ENCODE measurements around the gene RIMBP2.

The RIMBP2 gene

DNA sequence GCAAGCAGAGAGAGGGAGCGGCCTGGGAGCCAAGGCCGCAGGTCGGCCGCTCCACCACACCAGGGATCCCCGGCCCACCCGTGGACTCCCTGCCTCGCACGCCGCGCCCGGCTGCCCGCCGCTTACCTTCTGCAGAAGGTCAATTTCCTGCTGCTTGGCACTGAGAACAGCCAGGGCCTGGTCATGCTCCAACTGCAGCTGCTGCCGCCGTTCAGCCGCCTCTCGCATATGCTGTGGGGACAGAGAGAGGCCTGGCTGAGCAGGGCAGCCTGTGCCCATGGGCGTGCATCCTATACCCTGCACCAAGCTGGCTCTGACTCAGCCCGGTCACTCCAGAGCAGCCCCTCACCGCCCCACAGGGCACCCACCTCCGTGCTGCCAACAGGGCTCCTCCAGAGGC lies 237.3 kb downstream of the RIMBP2 start:
- no peak for DNase-seq

- no peak for DNase-seq
Observed at GRCh38 chr12:130477701-130478100, 238.4 kb downstream of the RIMBP2 start.

DNA sequence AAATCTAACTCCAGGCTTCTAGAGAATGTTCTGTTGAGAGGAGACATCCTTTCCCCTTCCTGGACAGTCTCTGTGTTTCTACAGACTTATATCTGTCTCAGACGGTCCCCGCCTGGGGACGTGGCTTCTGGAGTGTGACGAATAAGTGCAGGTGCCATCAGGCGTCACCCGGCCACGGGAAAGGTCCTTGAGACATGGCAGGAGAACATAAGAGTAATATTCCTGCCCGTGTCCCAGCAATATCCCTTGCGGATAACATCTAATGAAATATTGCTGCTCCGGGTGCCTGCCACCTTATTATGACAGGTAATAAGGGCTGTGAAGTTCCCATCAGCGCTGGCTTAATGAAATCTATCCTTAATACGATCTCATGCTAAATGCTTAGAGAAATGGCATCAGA lies 238.8 kb downstream of the RIMBP2 start:
- DNase-seq: no peak

DNA sequence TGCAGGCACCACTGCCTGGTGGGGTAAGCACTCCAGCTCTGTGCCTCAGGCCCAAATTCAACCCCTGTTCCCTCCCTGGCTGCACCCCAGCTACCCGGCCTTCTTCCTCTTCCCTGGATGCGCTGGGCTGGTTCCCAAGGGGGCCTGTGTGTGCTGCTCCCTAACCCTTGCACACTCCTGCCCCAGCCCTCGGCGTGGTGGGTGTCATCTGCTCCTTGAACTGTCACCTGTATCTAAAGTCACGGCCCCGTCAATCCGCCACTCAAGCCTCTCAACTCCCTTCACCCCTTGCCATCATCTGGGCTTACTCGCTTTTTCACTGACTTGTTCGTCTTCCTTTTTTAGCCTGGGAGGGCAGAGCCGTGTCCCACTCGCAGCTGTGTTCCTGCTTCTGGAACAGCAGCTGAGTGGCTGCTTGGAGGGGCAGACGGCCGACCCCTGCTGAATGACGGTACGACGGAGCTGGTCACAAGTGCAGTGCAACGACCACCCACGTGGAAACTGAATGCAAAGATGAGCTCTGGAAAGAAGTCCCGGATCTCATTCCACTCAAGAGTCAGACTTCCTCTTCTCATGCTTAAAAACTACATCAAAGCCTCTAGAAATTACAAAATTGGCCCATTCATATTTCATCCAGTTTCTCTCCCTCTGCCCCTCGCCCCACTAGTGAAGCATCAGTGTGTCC lies 239.5 kb downstream of the RIMBP2 start:
- no peak for DNase-seq

GRCh38 chr12:130474599-130475269 lies 241.4 kb downstream of the RIMBP2 start:
- no peak for DNase-seq

DNA sequence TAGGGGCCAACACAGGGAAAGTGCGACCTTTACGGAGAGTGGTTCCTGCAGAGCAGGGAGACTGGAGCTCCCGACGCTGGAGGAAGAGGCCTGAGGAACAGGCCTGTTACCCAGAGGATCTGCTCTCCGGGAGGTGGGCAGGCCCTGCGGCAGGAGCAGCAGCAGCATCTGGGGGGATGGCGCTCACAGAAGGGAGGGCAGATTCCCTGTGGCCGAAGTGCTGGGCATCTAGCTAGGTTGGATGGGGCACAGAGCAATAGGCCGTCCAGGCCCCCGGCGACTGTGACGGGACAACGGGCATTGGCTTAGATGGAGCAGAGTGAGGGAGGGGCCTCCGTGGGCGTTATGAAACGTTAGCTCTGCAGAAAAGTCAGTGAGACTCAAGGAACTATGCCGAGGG lies 242.8 kb downstream of the RIMBP2 start:
- DNase-seq: no peak

DNA sequence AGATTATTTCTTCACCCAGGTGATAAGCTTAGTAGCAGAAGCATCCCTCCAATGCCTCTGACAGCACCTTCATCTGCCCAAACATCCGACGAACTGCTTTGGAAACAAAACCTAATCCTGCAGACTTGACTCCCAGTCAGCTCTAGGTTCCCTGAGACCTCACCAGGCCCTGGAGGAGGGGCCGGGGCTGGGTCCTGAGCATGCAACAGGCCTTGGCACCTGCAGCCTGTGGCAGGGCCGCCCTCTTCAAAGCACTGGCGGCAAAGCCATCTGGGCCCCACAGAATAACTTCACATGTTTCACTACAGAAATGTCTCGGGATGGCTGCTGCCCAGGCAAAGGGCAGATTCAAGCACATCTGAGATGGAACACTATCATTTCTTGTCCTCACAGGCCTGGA lies 245.1 kb downstream of the RIMBP2 start:
- no peak for DNase-seq

DNA sequence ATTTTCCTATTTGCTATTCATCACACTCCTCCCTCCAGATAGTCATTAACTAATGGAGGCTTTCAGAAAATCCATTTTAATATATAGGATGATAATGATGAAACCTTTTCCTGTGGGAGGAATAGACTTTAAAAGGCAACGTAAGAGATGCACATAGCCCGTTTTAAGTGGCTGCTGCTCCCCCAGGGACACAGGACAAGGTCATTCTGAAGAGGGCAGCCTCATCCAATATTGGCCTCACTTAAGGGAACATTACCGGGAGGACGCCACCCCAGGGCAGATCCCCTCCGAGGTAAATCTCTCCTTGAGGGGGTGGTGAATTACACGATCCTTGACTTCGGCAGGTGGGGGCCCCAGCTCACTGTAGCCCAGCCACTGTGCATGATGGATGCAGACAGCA lies 246.5 kb downstream of the RIMBP2 start:
- no peak for DNase-seq

- DNase-seq: no peak
Observed at GRCh38 chr12:130468700-130469245, 247.3 kb downstream of the RIMBP2 start.

GRCh38 chr12:130468186-130468585 lies 247.9 kb downstream of the RIMBP2 start:
- no peak for DNase-seq

GRCh38 chr12:130465626-130466025 lies 250.5 kb downstream of the RIMBP2 start:
- DNase-seq: no peak

DNA sequence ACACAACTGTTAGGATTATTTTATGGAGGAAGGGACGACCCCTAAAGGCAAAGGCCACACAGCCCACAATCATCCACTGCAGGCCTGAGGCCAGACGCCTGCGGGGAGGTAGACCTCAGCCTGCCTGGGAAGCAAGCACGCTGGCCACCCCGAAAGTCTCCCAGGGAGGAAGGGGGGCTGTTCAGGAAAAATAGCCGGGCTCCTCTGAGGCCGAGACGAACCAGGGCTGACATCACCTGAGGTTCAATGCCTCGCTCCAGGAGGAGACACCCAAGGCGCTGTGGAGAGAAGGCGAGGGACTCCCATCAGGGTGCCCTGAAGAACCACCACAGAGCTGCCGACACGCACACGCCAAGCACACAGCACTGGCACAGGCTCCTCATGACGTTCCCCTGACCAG lies 251.1 kb downstream of the RIMBP2 start:
- DNase-seq: no peak

DNA sequence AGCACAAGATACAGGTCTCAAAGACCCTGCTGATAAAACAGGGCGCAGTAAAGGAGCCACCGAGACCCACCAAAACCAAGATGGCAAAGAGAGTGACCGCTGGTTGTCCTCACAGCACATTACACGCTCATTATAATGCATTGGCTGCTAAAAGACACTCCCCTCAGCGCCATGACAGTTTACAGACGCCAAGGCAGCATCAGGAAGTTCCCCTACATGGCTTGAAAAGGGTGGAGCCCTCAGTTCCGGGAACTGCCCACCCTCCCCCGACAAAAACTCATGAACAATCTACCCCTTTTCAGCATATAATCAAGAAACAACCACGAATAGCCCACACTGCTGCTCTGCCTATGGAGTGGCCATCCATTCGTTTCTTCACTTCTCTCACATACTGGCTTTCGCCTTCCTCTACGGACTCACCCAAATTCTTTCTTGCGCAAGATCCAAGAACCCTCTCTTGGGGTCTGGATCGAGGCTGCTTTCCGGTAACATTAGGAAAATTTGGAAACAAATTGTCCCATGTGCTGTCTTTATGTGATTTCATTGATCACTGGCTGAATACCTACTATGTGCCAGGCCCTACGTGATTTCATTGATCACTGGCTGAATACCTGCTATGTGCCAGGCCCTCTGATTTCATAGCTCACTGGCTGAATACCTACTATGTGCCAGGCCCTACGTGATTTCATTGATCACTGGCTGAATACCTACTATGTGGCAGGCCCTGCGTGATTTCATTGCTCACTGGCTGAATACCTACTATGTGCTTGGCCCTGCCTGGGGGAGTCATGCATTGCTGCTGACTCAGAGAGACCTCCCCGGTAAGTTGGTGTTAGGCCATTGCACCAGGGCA lies 252.1 kb downstream of the RIMBP2 start:
- DNase-seq: no peak

- DNase-seq: no peak
Observed at GRCh38 chr12:130463275-130463658, 252.8 kb downstream of the RIMBP2 start.

- no peak for DNase-seq
Observed at GRCh38 chr12:130462558-130463274, 253.4 kb downstream of the RIMBP2 start.

DNA sequence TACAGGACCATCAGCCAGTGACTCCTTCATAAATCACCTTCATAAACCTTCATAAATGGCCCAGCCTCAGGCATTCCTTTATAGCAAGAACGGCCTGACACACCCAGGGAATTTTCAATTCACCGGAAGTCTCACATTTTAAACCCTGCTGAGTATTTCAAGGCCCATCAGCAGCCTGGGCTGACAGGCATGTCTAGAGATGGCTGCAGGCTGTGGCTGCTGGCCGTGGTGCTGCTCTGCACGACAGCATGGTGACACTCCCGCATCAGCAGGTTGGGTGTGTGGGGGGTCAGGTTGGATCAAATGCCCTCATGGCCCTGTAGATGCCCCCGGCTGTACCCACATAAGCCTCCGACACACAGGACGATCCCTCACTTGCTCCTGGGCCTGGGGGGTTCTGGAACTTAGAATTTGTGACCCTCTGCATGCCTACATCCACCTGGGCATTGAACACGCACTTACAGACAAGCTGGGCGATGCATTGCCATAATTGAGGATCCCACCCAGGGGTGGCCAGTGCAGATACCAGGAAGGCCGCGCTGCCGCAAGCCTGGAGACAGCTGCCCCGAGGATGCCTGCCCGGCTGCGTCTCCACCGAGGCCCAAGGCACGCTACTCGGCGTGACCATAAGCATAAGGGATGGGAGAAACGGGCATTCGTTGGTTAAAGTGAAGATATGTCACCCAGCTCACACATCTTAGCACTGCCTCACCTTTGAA lies 254.1 kb downstream of the RIMBP2 start:
- no peak for DNase-seq

DNA sequence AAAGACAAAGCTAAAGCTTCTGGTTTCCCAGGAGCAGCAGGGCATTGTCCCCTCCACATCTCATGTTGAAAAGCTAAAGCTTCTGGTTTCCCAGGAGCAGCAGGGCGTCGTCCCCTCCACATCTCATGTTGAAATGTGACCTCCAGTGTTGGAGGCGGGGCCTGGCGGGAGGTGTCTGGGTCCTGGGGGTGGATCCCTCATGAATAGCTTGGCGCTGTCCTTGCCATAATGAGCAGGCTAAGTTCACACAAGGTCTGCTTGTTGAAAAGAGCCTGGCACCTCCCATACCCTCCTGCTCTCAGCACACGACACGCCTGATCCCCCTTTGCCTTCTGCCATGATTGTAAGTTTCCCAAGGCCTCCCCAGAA lies 254.7 kb downstream of the RIMBP2 start:
- no peak for DNase-seq

- no peak for DNase-seq
Observed at GRCh38 chr12:130460611-130461446, 255.3 kb downstream of the RIMBP2 start.

DNA sequence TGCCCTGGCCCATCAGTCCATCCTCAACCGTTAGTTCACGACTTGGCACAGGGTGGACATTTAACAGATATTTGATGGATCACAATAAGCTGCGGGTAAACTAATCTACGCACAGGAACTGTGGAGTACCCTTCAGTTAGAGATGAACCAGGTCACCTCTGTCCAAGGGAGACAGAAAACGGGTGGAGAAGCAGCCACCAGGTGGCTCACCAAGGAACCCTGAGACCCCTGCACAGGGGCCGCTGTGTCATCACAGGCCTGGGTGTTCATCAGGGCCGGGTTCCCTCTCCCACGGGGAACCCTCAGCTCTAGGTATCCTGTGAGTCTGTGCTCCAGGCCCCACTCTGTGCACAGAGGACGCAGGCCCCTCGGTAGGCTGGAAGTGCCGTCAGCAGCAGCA lies 256.2 kb downstream of the RIMBP2 start:
- no peak for DNase-seq

- DNase-seq: no peak
Observed at GRCh38 chr12:130458341-130458740, 257.8 kb downstream of the RIMBP2 start.

GRCh38 chr12:130457215-130457614 lies 258.9 kb downstream of the RIMBP2 start:
- no peak for DNase-seq
